GM21526 (cell line): ENCODE results near the gene OPCML.

Source experiments
- ATAC-seq: cut with Tn5 transposase; IDR thresholded peaks from one replicate; pipeline ENCODE4 v1.9.1; 2021; ENCODE audit warnings: moderate library complexity; ENCODE audit not compliant: unreplicated experiment, low FRiP score

OPCML gene

DNA sequence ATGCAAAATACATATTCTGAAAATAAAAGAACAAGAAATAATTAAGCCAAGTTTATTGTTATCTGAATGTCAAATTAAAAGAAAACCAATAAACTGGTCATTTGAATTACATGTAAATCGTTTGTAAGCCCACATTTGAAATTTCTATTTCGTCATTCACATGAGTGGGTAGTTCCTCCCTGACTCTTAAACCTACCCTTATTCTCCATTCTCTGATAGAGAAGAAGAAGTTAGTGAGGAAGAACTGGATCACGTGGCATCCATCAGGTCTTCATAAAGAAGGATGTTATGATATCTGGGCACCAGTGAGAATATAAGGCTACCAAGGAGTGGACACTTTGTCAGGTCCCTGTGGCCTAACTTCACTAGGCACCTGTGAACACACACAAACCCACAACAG, 328.1 kb downstream of the OPCML start:
- no peak for ATAC-seq

DNA sequence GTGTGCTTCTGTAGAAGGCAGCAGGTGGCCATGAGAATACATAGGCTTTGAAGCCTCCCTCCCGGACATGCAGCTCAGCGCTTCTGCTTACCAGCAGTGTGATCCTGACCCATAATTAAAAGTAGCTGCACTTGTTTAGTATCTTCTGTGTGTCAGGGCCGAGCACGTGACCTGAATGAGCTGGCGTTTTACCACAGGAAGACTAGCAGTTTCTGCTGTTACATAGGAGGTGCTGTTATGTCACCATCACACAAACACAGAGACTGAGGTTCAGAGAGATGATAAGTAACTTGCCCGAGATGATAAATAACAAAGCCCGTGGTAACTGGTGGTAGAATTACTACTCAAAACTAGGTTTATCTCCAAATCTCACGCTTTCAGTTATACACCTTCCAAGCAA, 329.5 kb downstream of the OPCML start:
- no peak for ATAC-seq

DNA sequence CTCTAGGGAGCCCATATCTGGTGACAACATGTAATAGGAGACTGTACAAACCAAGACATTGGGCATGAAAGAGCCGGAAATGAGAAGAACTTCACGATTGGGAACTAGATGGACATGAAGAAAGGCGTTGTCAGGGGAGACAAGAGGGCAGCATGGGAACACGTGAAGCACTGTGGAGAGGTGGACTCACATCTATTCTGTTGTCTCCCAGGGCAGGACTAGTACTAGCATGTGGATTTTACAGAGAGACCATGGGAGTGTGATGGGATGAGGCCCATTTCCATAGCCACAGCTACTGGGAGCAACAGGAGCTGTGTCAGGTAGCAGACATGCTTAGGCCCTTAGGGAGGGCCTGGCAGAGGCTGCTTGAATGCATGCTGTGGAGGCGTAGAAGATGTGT, 333.9 kb downstream of the OPCML start:
- no peak for ATAC-seq

DNA sequence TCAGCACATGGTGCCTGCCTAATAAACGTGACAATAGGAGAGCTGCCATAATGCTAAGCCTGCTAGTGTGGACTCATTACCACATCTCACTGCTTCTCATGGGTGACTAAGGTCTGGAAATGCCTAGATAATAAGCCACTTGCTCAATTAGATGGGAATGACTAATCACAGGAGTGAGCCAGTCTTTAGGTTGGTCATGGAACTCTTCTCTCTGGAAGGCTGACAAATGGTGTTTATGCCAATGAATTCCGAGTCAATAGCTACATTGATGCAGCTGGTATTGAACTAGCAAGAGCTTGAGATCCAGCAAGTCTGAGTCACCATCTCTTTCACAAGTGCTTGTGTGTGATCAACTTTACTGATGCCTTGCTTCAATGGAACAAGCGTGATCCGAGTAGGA, 334.9 kb downstream of the OPCML start:
- ATAC-seq = no peak

DNA sequence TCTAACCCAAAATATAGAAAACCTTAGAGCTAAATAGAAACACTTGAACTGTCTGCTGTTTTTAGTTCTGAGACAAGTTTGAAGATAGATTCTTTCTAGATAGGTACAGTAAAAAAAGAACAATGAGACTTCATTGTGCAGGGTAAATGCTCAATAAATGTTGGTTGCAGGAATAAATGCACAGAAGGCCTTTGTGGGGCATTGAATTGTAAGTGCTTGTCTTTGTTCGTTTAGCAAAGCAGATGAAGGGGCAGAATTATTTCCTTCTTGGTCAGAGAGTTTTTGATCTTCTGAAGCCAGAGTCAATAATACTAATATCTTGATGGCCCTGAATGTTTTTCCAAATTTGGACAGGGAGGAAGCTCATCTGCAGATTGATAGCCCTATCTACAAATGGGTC, 340.4 kb downstream of the OPCML start:
- ATAC-seq = no peak

DNA sequence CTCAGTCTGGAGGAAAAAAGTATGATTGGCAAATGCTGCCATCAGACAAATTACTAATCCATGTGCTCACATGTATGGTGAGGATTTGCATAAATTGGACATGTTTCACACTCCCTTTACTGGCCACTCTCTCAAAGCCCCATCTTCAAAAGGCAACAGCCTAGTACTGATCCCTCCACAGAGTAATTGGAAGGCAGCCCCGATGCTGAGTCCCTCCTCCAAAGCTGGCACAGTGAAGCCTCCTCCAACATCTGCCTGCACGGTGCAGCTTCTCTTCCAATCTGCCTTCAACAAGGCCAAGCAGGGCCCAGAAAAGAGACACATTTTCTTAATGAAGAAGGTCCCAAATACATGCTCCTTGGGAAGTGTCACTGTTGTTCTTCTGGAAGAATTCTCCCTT, 350.6 kb downstream of the OPCML start:
- ATAC-seq = no peak

DNA sequence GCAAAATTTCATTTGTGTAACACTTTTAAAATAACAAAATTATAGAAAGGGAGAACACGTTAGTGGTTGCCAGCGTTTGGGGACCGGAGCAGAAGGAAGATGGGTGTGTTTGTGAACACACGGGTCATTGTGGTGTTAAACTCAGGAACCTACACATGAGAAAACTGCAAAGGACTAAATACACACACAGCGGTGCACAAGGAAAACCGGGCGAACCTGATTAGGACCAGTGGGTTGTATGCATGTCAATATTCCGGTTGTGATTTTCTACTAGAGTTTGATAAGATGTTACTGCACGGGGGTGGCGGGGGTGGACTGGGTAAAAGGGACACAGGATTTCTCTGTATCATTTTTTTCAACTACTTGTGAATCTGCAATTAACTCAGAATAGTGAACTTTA, 351.2 kb downstream of the OPCML start:
- ATAC-seq = no peak

DNA sequence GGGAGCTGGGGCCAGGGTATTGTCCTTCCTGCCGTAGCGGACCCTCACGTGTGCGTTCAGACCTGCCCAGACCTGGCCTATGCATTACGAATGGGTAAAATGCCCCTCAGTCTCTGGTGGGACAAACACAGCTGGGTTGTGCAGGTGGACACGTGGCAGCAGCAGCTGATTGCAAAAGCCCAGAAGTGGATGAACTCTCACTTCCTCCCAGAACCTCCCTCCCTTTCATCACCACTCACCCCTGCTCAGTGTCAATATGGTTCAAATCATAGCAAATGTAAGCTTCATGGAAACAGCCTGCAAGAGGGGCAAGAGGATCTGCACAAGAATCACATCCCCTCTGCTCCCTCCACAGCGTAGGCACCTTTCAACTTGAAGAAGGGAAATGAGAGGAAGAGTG, 352.1 kb downstream of the OPCML start:
- no peak for ATAC-seq

DNA sequence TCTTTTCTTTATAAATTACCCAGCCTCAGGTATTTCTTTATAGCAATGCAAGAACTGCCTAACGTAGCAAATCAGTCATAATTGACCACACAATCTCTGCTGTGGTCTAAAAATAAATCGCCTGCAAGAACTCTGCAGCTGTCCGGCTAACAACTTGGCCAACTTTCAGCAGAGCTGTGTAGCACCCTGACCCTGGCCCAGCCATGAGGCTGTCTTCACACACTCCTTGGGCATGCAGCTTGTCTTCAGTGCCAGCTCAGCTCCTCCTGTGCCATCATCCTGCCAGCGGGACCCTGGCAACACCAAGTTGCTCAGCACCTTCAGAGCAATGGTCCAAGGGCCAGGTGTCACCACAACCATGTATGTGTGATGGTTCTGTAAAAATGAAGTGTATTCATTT, 355.6 kb downstream of the OPCML start:
- ATAC-seq = no peak

DNA sequence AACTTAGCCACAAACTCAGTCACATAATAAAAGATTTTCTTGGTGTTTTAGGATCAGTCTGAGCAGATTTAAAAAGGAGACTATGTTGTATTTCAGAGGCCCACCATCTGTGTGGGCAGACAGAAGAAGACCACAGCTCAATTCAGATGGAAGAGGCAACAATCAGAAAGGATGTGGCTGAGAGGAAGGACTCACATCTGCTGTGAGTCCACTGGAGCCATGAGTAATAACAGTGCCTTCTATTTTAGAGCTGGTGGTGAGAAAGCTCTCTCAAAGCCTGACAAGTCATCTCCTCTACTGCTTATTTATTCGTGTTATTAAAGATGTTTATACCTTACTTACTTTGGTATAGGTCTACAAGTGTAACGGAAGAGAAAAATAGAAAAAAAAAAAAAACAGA, 357.2 kb downstream of the OPCML start:
- peak; percentile 75 for ATAC-seq

DNA sequence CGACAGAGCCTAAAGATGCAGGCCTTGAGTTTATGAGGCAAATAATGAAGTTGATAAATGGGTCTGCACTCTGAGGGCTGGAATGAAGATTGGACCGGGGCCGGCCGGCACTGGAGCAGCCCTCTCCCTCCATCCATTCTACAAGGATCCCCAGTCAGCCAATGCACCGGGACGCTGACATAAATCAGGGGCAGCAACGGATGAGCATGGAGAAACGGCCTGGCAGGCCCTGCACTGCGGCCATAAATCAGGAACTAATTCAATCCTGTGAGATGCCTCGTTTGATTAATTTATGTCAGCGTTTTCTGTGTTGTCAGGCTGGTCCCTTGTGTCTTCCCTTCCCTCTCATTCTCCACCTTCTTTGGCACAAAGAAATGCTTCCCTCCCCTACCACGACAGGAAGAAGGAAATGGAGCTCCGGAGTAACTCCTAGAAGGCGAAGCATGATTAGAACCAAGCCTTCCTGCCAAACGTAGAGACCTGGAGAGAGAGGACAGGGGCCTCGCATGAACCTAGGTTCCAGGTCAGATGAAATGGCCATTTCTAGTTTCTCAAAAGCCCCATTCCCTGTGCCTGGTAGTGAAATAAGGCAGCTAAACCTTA, 358.4 kb downstream of the OPCML start:
- ATAC-seq = no peak

DNA sequence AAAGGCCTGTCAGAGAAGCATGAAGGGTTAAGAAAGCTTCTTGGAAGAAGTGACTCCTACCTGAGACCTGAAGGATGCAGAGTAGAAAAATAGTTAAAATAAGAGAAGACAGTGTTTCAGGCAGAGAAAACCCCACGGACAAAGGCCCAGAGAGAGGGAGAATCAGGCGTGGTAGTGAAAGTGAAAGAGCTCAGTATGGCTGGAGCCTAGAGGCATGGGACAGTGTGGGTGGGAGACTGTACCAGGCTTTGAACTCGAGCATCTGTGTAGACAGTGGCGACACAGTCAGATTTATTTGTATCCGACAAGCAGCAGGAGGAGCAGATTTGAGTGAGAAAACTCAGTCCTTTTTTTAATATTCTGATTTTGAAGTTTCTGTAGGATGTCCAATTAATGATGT, 360.0 kb downstream of the OPCML start:
- ATAC-seq = no peak

DNA sequence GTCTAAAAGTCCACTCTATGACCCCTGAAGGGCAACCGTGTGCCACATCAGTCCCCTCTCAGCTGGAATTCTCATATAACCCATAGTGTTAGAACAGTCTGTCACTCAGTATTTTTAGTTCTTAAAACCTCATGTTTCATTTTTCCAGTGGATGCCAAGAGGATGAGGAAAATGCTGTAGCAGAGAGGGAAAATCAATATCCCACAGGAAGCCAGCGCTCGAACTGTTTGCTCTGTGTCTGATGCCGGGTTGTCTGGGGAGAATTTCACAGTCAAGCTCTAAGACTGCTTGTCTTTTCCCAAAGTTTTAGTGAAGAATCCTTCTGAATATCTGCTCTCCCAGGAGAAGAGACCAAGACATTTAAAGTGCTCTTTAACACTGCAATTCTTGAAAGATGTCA, 360.9 kb downstream of the OPCML start:
- ATAC-seq = no peak

DNA sequence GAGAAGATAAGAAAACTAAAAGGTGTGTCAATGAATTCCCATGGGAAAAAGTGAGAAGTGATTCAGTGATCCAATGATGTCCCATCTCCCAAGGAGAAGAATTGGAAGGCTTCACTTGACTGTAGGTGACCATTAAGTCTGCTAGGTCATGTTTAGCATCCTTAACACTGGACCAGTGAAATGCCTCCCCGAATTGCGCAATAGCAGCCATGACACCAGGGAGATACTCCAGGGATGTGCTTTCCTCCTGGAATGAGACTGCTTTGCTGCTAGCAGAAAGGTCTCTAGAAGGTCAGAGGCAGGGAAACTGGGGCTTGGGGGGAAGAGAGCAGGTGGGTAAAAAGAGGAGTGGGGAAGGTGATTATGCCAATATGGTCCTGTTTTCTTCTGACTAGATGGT, 364.3 kb downstream of the OPCML start:
- no peak for ATAC-seq

DNA sequence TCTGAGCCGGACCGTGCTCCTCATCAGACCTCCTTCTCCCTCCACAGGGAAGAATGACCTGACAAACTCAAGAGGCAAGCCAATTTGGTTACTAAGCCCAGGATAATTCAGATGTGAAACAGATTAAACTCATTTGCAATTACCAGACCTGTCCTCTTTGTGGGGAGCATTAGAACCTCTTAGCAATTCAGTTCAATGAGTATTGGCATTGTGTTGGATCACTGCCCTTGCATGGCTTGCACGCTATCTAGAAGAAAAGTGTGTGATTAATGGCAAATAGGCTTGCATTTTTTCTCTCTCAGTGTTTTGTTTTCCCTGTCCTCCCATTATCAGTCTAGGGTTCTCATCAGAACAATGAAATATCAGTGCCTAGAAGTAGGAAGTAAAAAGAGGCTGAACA, 365.6 kb downstream of the OPCML start:
- no peak for ATAC-seq

DNA sequence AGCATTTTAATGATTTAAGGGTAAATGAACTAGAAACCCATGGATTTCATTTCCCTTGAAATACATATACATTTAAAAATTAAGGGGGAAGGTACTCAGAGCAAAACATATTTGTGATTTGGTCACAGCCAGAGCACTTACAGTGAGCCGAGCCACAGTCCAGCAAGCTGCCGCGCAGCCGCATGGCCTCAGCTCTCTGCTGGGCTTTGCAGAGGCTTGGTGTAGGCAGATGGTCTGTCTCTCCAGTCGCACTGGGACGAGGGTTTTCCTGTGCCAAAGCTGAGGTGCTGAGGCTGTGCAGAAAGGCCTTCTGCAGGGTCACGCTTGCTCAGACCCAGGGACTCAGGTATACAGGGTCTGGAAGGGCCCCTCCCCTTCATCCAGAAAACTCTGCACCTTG, 367.3 kb downstream of the OPCML start:
- no peak for ATAC-seq

DNA sequence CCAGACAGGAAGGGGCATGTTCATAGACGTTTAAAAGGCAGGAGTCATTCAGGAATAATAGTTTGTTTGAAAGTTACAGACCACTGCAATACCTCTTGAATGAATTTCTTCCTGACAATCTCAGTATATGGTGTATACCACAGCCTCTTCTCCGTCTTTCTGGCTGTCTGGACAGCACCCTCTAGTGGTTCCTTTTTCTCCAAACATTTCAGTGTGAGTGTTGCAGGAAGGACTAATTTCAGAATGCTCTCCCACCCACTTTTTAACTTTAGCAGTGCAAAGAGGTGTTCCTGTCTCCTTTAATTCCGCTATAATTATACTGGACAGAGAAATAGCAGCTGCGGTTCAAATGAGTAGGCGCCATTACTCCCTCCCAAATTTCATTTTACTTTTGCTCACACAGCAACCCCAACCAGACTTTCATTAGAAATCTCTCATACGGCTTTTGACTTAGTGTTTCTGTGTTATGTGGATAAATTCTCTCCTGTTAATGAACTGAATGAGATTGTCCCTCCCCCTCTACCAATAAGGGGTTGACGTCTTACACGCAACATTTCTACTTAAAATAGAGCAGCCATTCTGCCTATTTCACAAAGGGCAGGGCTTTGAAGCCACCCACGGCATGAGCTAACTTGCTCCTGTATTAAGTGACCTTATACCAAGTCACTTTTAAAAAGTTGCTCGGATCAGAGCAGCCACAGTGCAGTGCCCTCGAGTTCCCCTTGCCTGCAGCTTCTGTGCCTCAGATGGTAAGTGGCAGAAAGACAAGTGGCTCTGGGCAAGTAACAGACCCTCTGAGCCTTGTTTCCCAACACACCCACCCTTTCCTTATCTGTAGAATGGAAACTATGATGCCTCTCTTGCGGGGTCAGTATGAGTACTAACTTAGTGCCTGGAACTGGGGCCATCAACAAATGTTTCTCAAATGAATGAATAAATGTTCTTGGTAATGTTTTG, 368.6 kb downstream of the OPCML start:
- ATAC-seq = peak; percentile 75

DNA sequence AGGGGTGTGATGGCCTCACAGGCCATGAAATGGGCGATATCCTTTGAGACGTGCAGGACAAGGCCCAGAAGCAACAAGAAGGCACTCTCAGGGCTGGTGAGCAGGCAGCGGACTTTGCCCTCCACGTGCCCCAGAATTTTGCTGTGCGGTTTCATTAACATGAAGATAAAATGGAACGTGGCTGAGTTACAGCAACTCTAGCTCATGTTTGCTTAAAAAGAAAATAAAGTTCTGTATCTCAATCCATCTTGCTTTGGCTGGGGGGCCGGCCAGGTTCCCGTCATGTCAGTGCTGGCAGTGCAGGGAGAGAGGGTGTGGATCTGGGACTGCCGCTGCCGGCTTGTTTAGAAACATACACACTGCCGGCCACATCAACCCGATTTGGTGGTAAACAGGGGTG, 370.1 kb downstream of the OPCML start:
- ATAC-seq = no peak

DNA sequence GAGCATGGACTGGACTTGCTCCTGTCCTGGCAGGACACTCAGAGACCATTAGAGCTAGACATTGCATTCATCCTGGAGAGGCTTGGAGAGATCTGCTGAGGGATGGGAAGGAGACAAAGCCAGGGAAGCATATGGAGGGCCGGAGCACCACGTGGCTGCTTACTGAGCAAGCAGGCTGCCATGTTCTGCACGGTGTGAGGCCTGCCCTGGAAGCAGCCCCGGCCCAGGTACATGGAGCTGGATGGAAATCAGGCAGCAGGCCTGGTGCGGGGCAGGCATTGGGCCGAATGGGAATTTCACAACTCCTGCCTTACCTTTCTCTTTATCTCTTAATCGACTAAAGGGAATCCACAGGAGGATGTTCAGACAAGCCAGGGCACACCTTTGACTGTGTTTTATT, 371.5 kb downstream of the OPCML start:
- no peak for ATAC-seq

DNA sequence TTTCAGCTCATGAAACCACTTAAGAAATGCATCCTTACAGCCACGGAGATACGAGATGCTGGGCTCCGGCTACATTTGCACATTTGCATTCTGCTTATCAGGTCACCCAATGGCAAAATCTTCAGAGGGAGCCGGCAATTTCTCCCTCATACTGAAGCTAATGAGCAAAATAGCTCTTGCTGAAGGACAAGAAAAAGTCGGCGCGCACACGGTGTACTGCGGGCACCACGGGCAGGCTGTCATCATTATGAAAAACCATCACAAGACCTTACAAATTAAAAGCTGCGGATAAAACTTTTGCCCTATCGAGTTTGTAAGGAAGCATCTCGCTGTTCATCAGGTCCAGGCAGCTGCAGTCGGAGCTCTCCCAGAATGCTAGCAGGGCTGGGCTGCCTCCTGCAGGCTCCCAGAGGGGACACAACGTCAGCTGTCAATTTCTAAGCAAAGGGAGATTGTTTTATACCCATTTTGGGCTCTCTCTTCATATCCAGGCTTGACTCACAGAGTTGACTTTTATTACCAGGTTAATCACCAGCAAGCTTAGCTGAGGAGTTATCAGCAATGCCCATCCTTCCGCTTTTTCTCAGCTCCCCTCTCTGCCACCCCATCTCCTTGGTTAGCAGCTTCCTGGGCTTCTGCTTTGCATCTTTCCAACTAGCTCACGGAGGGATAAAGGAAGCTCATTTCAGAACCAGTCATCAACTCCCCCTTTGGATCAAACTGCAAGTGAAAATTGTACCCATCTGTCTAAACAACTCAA, 375.1 kb downstream of the OPCML start:
- ATAC-seq = no peak

DNA sequence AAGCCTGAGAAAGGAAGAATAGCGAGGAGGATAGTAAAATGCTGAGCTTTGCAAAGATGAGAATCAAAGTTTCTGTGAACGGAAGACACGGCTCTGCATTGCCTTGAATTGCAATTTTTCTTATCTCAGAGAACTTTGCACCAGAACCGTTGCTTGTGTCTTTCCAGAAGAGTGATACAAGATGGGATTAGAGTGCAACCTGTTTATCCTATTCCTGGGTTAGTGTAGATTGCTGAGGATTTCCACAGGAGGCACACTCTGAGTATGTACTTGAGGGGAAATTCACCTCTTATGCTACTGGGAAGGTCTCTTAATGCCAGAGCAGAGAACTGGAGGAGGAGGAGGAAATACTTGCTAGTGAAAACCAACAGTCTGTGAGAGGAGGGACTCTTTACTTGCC, 377.5 kb downstream of the OPCML start:
- ATAC-seq = no peak
